H9 (cell line): ENCODE measurements around the gene ZNF366. TPM values are rescaled to one million over a fixed set of nuclear protein-coding genes. Genes with fewer than 3 reads are reported as not detected.

ENCODE experiments used
- DNase-seq: peaks from one replicate; pipeline ENCODE4 v3.0.0-alpha.2; 2017
- H2AFZ ChIP-seq: one replicate; pipeline ENCODE4 v1.6.1; 2013; ENCODE audit warnings: mild to moderate bottlenecking, low read length, control low read depth, moderate library complexity
- H2AK5ac ChIP-seq: 2 replicates; pipeline ENCODE4 v1.6.1; 2013; ENCODE audit warnings: low read length, control low read depth, mixed read lengths; ENCODE audit not compliant: insufficient read length
- H2BK120ac ChIP-seq: one replicate; pipeline ENCODE4 v1.6.1; 2013; ENCODE audit warnings: low read depth, mild to moderate bottlenecking, low read length, control low read depth, inconsistent platforms; ENCODE audit not compliant: poor library complexity, severe bottlenecking
- H2BK12ac ChIP-seq: 2 replicates; pipeline ENCODE4 v1.6.1; 2013; ENCODE audit warnings: low read length, control low read depth, mixed read lengths, low read depth; ENCODE audit not compliant: insufficient read length
- H2BK15ac ChIP-seq: 2 replicates; pipeline ENCODE4 v1.6.1; 2013; ENCODE audit warnings: low read depth, low read length, control low read depth
- H2BK20ac ChIP-seq: one replicate; pipeline ENCODE4 v1.6.1; 2013; ENCODE audit warnings: low read depth, mild to moderate bottlenecking, low read length, control low read depth, inconsistent platforms; ENCODE audit not compliant: poor library complexity, severe bottlenecking
- H2BK5ac ChIP-seq: 2 replicates; pipeline ENCODE4 v1.6.1; 2013; ENCODE audit warnings: low read length, control low read depth, mixed read lengths; ENCODE audit not compliant: insufficient read length
- H3K14ac ChIP-seq: 2 replicates; pipeline ENCODE4 v1.6.1; 2013; ENCODE audit warnings: low read length, control low read depth; ENCODE audit not compliant: insufficient read depth
- H3K18ac ChIP-seq: 2 replicates; pipeline ENCODE4 v1.6.1; 2013; ENCODE audit warnings: low read depth, mild to moderate bottlenecking, mixed read lengths, low read length, control low read depth; ENCODE audit not compliant: insufficient read length
- H3K23ac ChIP-seq: 2 replicates; pipeline ENCODE4 v1.6.1; 2013; ENCODE audit warnings: low read length, control low read depth, mixed read lengths, low read depth; ENCODE audit not compliant: insufficient read length
- H3K23me2 ChIP-seq: 2 replicates; pipeline ENCODE4 v1.6.1; 2013; ENCODE audit warnings: low read depth, mild to moderate bottlenecking, mixed read lengths, low read length, control low read depth; ENCODE audit not compliant: insufficient read length, poor library complexity, severe bottlenecking
- H3K27ac ChIP-seq: 2 replicates; pipeline ENCODE4 v1.5.1; 2013; ENCODE audit warnings: low read length, control low read depth, mixed read lengths, low read depth; ENCODE audit not compliant: insufficient read length
- H3K27me3 ChIP-seq: 2 replicates; pipeline ENCODE4 v1.6.1; 2013; ENCODE audit warnings: low read length, control low read depth, inconsistent platforms; ENCODE audit not compliant: insufficient read depth
- H3K4ac ChIP-seq: 2 replicates; pipeline ENCODE4 v1.6.1; 2013; ENCODE audit warnings: low read depth, mild to moderate bottlenecking, control low read depth, inconsistent platforms, low read length, moderate library complexity
- H3K4me1 ChIP-seq: 2 replicates; pipeline ENCODE4 v1.6.1; 2013; ENCODE audit warnings: low read length, control low read depth, inconsistent platforms; ENCODE audit not compliant: insufficient read depth
- H3K4me2 ChIP-seq: 2 replicates; pipeline ENCODE4 v1.6.1; 2013; ENCODE audit warnings: low read length, control low read depth, mixed read lengths; ENCODE audit not compliant: insufficient read length, insufficient read depth
- H3K56ac ChIP-seq: 2 replicates; pipeline ENCODE4 v1.6.1; 2013; ENCODE audit warnings: low read depth, mild to moderate bottlenecking, mixed read lengths, low read length, control low read depth; ENCODE audit not compliant: insufficient read length
- H3K79me1 ChIP-seq: 2 replicates; pipeline ENCODE4 v1.6.1; 2013; ENCODE audit warnings: low read depth, mild to moderate bottlenecking, moderate library complexity, low read length, control low read depth, inconsistent platforms; ENCODE audit not compliant: insufficient read depth, poor library complexity, severe bottlenecking
- H3K79me2 ChIP-seq: 2 replicates; pipeline ENCODE4 v1.6.1; 2013; ENCODE audit warnings: low read length, control low read depth, inconsistent platforms; ENCODE audit not compliant: insufficient read depth
- H3K9ac ChIP-seq: 2 replicates; pipeline ENCODE4 v1.6.1; 2013; ENCODE audit warnings: low read length, control low read depth, mixed read lengths; ENCODE audit not compliant: insufficient read length; ENCODE audit errors: extremely low read depth
- H3K9me3 ChIP-seq: one replicate; pipeline ENCODE4 v1.6.1; 2013; ENCODE audit warnings: low read depth, low read length, inconsistent platforms; ENCODE audit not compliant: control insufficient read depth
- H3T11ph ChIP-seq: one replicate; pipeline ENCODE4 v1.6.1; 2013; ENCODE audit warnings: mild to moderate bottlenecking, low read length, control low read depth, inconsistent platforms
- H4K20me1 ChIP-seq: one replicate; pipeline ENCODE4 v1.6.1; 2013; ENCODE audit not compliant: control insufficient read depth, insufficient read length, insufficient read depth
- H4K5ac ChIP-seq: 2 replicates; pipeline ENCODE4 v1.6.1; 2013; ENCODE audit warnings: low read depth, mild to moderate bottlenecking, mixed read lengths, low read length, control low read depth; ENCODE audit not compliant: insufficient read length
- H4K8ac ChIP-seq: replicated peaks from 2 replicates; pipeline ENCODE4 v1.6.1; 2013; ENCODE audit warnings: low read length, control low read depth, mixed read lengths, low read depth; ENCODE audit not compliant: insufficient read length
- H4K91ac ChIP-seq: 2 replicates; pipeline ENCODE4 v1.6.1; 2013; ENCODE audit warnings: low read depth, mild to moderate bottlenecking, moderate library complexity, mixed read lengths, low read length, control low read depth; ENCODE audit not compliant: insufficient read length
- H3K27ac Mint-ChIP-seq, 3 experiments: 2 replicates in 2 of 3; 3 replicates in 1 of 3; pipeline ENCODE4 v1.8.0; 2020 to 2021; ENCODE audit warnings: mixed read lengths in 3 of 3, mild to moderate bottlenecking in 1 of 3, moderate library complexity in 1 of 3
- H3K27me3 Mint-ChIP-seq: 2 replicates; pipeline ENCODE4 v1.8.0; 2021; ENCODE audit warnings: low read depth, mild to moderate bottlenecking, moderate library complexity, mixed read lengths
- H3K36me3 Mint-ChIP-seq, 3 experiments: 2 replicates in 2 of 3; 3 replicates in 1 of 3; pipeline ENCODE4 v1.8.0; 2020 to 2021; ENCODE audit warnings: low read depth in 3 of 3, mixed read lengths in 3 of 3; ENCODE audit not compliant: insufficient read depth in 1 of 3
- H3K4me1 Mint-ChIP-seq, 2 experiments: 2 replicates each; pipeline ENCODE4 v1.8.0; 2020; ENCODE audit warnings: mixed read lengths in 2 of 2
- H3K4me3 Mint-ChIP-seq, 2 experiments: 2 replicates in 1 of 2; 3 replicates in 1 of 2; pipeline ENCODE4 v1.8.0; 2020 to 2021; ENCODE audit warnings: mild to moderate bottlenecking in 2 of 2, mixed read lengths in 2 of 2, moderate library complexity in 1 of 2
- H3K9me3 Mint-ChIP-seq, 2 experiments: 2 replicates in 1 of 2; 3 replicates in 1 of 2; pipeline ENCODE4 v1.8.0; 2020; ENCODE audit warnings: mild to moderate bottlenecking in 2 of 2, mixed read lengths in 2 of 2, moderate library complexity in 1 of 2
- WGBS: extraction: QIAGEN DNeasy Blood & Tissue Kit; methylation state at CpG from one replicate; pipeline ENCODE4 v1.1.7; 2013; ENCODE audit warnings: missing lambda C conversion rate, low lambda C conversion rate, mixed read lengths; ENCODE audit not compliant: insufficient read length; ENCODE audit errors: extremely low coverage; 5-methylcytosine and 5-hydroxymethylcytosine counted together
- total RNA-seq: library from RNA; stranded (reverse); gene quantifications from 2 replicates; pipeline ENCODE4 v1.2.1, GENCODE V29; 2021
- TF ChIP-seq, protein P1 (sequence below): fragments of 200-600 bp; sonication (generic); conservative IDR thresholded peaks from 3 replicates; pipeline ENCODE4 v1.8.0; 2021; ENCODE audit warnings: antibody characterized with exemption, mild to moderate bottlenecking

The ZNF366 gene
- total RNA-seq, 1 experiment from 2014 or later = not detected

DNA sequence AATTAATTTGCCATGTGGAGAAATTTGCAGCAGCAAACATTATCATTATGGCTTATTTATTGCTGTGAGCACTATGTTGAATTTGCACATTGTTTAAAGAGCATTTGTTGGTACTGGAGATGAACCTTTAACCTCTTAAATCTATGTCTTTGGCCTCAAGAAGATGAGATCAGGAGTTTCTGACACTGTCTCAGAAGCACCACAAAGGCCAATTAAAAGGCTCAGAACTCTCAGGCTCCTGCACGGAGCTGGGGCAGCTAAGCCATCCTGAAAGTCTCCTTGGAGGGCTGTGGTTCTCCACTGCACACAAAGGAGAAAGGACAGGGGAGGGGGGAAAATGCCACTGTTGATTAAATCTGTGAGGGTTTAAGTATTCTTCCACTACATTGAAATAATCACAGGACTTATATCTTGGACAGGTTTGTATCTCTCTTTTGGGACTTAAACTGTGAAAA lies 33.1 kb downstream of the ZNF366 start:
- no peak overlapping the region for H3K9ac ChIP-seq
- no peaks in the 10 kb centered on the region for H3K23me2 ChIP-seq
- H3K4me2 ChIP-seq = no peak overlapping the region
- H3K4me1 ChIP-seq = no peaks in the 10 kb centered on the region
- H3T11ph ChIP-seq = no peak overlapping the region
- no peaks in the 10 kb centered on the region for H3K79me1 ChIP-seq
- H3K4me1 Mint-ChIP-seq = no peaks in the 10 kb centered on the region
- TF ChIP-seq, protein P1, sequence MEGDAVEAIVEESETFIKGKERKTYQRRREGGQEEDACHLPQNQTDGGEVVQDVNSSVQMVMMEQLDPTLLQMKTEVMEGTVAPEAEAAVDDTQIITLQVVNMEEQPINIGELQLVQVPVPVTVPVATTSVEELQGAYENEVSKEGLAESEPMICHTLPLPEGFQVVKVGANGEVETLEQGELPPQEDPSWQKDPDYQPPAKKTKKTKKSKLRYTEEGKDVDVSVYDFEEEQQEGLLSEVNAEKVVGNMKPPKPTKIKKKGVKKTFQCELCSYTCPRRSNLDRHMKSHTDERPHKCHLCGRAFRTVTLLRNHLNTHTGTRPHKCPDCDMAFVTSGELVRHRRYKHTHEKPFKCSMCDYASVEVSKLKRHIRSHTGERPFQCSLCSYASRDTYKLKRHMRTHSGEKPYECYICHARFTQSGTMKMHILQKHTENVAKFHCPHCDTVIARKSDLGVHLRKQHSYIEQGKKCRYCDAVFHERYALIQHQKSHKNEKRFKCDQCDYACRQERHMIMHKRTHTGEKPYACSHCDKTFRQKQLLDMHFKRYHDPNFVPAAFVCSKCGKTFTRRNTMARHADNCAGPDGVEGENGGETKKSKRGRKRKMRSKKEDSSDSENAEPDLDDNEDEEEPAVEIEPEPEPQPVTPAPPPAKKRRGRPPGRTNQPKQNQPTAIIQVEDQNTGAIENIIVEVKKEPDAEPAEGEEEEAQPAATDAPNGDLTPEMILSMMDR = no peak
- H3K4me3 Mint-ChIP-seq = no peak overlapping the region
- H3K27me3 Mint-ChIP-seq = no peaks in the 10 kb centered on the region; the same call in 1 of the 2 replicates
- H3K79me2 ChIP-seq = no peaks in the 10 kb centered on the region
- H4K5ac ChIP-seq = no peak overlapping the region
- H4K91ac ChIP-seq = no peak overlapping the region
- H2AK5ac ChIP-seq = no peak overlapping the region
- H3K9me3 Mint-ChIP-seq = no peaks in the 10 kb centered on the region
- H3K14ac ChIP-seq = no peak overlapping the region
- no peak overlapping the region for H2BK20ac ChIP-seq
- no peaks in the 10 kb centered on the region for H3K36me3 Mint-ChIP-seq
- WGBS = no CpG with 5 or more reads among the region's 1 CpG
- H2BK15ac ChIP-seq = no peak overlapping the region
- H2BK120ac ChIP-seq = no peak overlapping the region
- H3K9me3 ChIP-seq = no peaks in the 10 kb centered on the region
- H3K27me3 ChIP-seq = no peaks in the 10 kb centered on the region
- no peak for DNase-seq
- H2BK5ac ChIP-seq = no peak overlapping the region
- no peak overlapping the region for H3K27ac Mint-ChIP-seq
- no peak overlapping the region for H3K27ac ChIP-seq
- no peak overlapping the region for H3K23ac ChIP-seq
- no peak overlapping the region for H2BK12ac ChIP-seq
- H3K56ac ChIP-seq = no peak overlapping the region
- H2AFZ ChIP-seq = no peak overlapping the region
- no peaks in the 10 kb centered on the region for H4K20me1 ChIP-seq
- H3K4ac ChIP-seq = no peak overlapping the region
- H3K18ac ChIP-seq = no peak overlapping the region
- no peak overlapping the region for H4K8ac ChIP-seq
